Measurements from ENCODE around the gene DUSP28. TPM values are rescaled to one million over a fixed set of nuclear protein-coding genes. Genes with fewer than 3 reads are reported as not detected.

The DUSP28 gene
- total and polyA plus RNA-seq, 2 donors (not counting 1 experiment from before 2014, with no cell fraction given) = 19.0 to 19.1 TPM

GRCh38 chr2:240554767-240555493 is 5.2 kb upstream of the DUSP28 start:
- POLR2A ChIA-PET = no interaction called here
- Mint-ChIP-seq H3K27ac (no peak overlapping the region), H3K27me3 (no peaks in the 10 kb centered on the region), H3K9me3 (ENCODE audit: insufficient read depth) (peaks cover 3% of the 10 kb centered on the region), H3K4me3 (no peak overlapping the region), H3K4me1 (peaks cover 46% of the 10 kb centered on the region)
- no peaks in the 10 kb centered on the region for H3K27me3 ChIP-seq (replicated peaks in 1 of 4; ENCODE audit: control extremely low read depth in 1 of 4, control insufficient read depth in 3 of 4, insufficient read depth in 4 of 4, low read length in 3 of 4)
- peaks cover 71% of the 10 kb centered on the region for H3K79me2 ChIP-seq (ENCODE audit: control insufficient read depth, insufficient read depth, low read length)
- H3K4me3 ChIP-seq (ENCODE audit: control extremely low read depth in 1 of 5, extremely low read depth in 1 of 5, insufficient read depth in 1 of 5, low read depth in 2 of 5, low read length in 4 of 5) = no peak overlapping the region
- CTCF ChIA-PET = no interaction called here
- TF ChIP-seq EZH2 (IDR thresholded peaks at IDR 0.05; ENCODE audit: borderline replicate concordance, insufficient read depth, low read depth, low read length, poor library complexity, severe bottlenecking) (no peak), CTCF (IDR thresholded peaks at IDR 0.05) (no peak)
- no peak overlapping the region for H3K9ac ChIP-seq (ENCODE audit: low read length)
- no peak overlapping the region for H2AFZ ChIP-seq (ENCODE audit: insufficient read depth, low read depth, low read length, poor library complexity, severe bottlenecking)
- H3K36me3 ChIP-seq (replicated peaks in 1 of 2; ENCODE audit: control extremely low read depth in 1 of 2, control insufficient read depth in 1 of 2, extremely low read depth in 1 of 2, insufficient read depth in 2 of 2, low read length in 1 of 2) = peaks cover 1 to 26% of the 10 kb centered on the region in 2 experiments
- peaks cover 39 to 43% of the 10 kb centered on the region in 2 donors for H3K4me1 ChIP-seq (ENCODE audit: control insufficient read depth in 2 of 2, insufficient read depth in 2 of 2, low read length in 2 of 2)
- intact Hi-C loops (cut with micrococcal nuclease) = no loop called here
- no peak overlapping the region for H3K4me2 ChIP-seq (replicated peaks; ENCODE audit: low read depth, low read length, poor library complexity, severe bottlenecking)
- DNase-seq = no peak
- peaks cover 0 to 4% (median 0%) of the 10 kb centered on the region in 3 donors for H3K9me3 ChIP-seq (ENCODE audit: control extremely low read depth in 1 of 3, control insufficient read depth in 2 of 3, insufficient read depth in 1 of 3, low read length in 2 of 3)
- ATAC-seq (ENCODE audit: low read depth) = no peak
- H4K20me1 ChIP-seq (ENCODE audit: control insufficient read depth, insufficient read depth, low read length, poor library complexity, severe bottlenecking) = peaks cover 71% of the 10 kb centered on the region
- WGBS (ENCODE audit: insufficient coverage) = 96% methylated on average over 12 of the region's 17 CpGs
- no peak overlapping the region for H3K27ac ChIP-seq (ENCODE audit: low read length in 2 of 2)

- intact Hi-C loops (cut with micrococcal nuclease) = no loop called here
- ChIA-PET CTCF (interaction anchor here (2.4 kb wide), 1 partner anchor 31 kb away, joined by 12 read pairs; the partner anchor contains the start of gene CAPN10), POLR2A (interaction anchor here (1.9 kb wide), 1 partner anchor 31 kb away, joined by 4 read pairs; the partner anchor contains the start of gene CAPN10)
- Mint-ChIP-seq H3K27me3 (no peaks in the 10 kb centered on the region), H3K27ac (no peak overlapping the region), H3K9me3 (ENCODE audit: insufficient read depth) (peaks cover 2% of the 10 kb centered on the region), H3K4me1 (peaks cover 48% of the 10 kb centered on the region), H3K4me3 (no peak overlapping the region)
- H2AFZ ChIP-seq (ENCODE audit: insufficient read depth, low read depth, low read length, poor library complexity, severe bottlenecking) = no peak overlapping the region
- DNase-seq (peak; percentile 13), ATAC-seq (ENCODE audit: low read depth) (no peak)
- H3K27me3 ChIP-seq (replicated peaks in 1 of 4; ENCODE audit: control extremely low read depth in 1 of 4, control insufficient read depth in 3 of 4, insufficient read depth in 4 of 4, low read length in 3 of 4) = no peaks in the 10 kb centered on the region
- peaks cover 1 to 26% of the 10 kb centered on the region in 2 experiments for H3K36me3 ChIP-seq (replicated peaks in 1 of 2; ENCODE audit: control extremely low read depth in 1 of 2, control insufficient read depth in 1 of 2, extremely low read depth in 1 of 2, insufficient read depth in 2 of 2, low read length in 1 of 2)
- no peak for TF ChIP-seq CTCF (IDR thresholded peaks at IDR 0.05)
- no peak for TF ChIP-seq EZH2 (IDR thresholded peaks at IDR 0.05; ENCODE audit: borderline replicate concordance, insufficient read depth, low read depth, low read length, poor library complexity, severe bottlenecking)
- WGBS (ENCODE audit: insufficient coverage) = 98% methylated on average over 12 of the region's 16 CpGs
- H3K4me1 ChIP-seq (ENCODE audit: control insufficient read depth in 2 of 2, insufficient read depth in 2 of 2, low read length in 2 of 2) = peaks cover 39 to 43% of the 10 kb centered on the region in 2 donors
- H3K9me3 ChIP-seq (ENCODE audit: control extremely low read depth in 1 of 3, control insufficient read depth in 2 of 3, insufficient read depth in 1 of 3, low read length in 2 of 3) = peaks cover 0 to 4% (median 0%) of the 10 kb centered on the region in 3 donors
- no peak overlapping the region for H3K4me2 ChIP-seq (replicated peaks; ENCODE audit: low read depth, low read length, poor library complexity, severe bottlenecking)
- no peak overlapping the region for H3K4me3 ChIP-seq (ENCODE audit: control extremely low read depth in 1 of 5, extremely low read depth in 1 of 5, insufficient read depth in 1 of 5, low read depth in 2 of 5, low read length in 4 of 5)
- H3K27ac ChIP-seq (ENCODE audit: low read length in 2 of 2) = no peak overlapping the region
- peaks cover 72% of the 10 kb centered on the region for H4K20me1 ChIP-seq (ENCODE audit: control insufficient read depth, insufficient read depth, low read length, poor library complexity, severe bottlenecking)
- peaks cover 72% of the 10 kb centered on the region for H3K79me2 ChIP-seq (ENCODE audit: control insufficient read depth, insufficient read depth, low read length)
- no peak overlapping the region for H3K9ac ChIP-seq (ENCODE audit: low read length)
These were observed 4.5 kb upstream of the DUSP28 start for GRCh38 chr2:240555541-240556250.

Data from B cell (primary cell).